ENCODE data around the gene COX10.
"Not testable (repeated sequence)": the region's sequence is repeated elsewhere in the genome, so short reads cannot be mapped to it uniquely, and the experiment has no call there.

COX10 gene

DNA sequence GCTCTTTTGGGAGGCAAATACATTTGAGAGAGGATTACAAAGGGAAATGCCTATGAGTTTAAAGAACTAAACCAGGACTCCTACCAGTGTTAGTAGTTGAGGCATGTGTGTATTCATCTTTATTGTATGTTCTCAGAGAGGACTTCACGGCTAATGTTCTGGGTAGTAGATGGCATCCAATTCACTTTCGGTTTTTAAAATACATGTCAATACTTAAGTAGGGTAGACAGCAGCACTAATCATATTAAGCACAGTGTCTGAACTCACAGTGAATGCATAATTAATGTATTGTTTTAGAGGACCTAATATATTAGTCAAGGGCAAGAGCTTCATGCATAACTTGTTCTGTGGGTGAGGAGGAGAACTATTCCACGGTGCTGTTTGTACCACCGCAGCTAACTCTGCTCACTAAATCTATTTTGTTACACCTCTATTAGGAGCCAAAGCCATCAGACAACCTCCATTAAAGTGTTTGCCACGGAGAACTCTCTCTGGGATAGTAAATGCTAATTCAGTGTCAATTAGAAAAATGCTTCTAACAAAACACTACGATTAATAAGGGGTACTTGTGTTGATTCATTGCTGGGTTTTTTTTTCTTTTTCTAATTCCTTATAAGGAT, 56.3 kb downstream of the COX10 start:
- DNase-seq: no peak

DNA sequence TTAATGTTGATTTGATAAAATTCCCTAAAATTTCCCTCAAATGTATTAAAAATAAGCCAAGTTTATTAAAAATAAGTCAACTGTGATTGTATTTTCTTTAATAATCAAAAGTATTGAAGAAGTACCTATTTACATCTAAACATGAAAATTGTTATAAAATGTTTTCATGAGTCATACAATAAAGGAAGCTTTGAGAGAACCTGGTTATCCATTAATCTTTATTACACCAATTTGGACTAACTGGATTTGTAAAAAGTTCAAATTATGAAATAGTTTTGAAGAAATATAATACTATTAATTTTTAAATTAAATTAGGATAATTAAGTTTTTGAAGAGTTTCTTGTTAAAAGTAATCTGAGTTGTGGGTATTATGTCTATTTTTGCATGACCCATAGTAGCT, 63.8 kb downstream of the COX10 start:
- DNase-seq: no peak

DNA sequence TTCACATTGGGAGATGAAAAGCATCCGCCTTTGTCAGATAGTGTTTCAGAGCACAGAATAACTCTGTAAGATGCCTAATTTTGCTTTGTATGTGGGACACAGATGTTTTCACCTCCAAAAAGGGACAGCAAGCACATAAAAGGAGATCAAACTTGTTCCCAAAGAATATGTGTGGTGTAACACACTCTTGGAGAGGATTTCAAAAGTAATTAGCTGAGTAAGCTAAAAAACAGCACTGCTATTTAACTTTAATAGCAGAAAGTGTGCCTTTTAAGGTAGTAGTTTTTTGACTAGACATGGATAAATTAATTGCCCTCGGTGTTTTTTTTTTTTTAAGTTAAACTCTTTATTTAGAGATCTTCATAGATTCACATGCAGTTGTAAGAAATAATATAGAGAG, 65.2 kb downstream of the COX10 start:
- DNase-seq: no peak

DNA sequence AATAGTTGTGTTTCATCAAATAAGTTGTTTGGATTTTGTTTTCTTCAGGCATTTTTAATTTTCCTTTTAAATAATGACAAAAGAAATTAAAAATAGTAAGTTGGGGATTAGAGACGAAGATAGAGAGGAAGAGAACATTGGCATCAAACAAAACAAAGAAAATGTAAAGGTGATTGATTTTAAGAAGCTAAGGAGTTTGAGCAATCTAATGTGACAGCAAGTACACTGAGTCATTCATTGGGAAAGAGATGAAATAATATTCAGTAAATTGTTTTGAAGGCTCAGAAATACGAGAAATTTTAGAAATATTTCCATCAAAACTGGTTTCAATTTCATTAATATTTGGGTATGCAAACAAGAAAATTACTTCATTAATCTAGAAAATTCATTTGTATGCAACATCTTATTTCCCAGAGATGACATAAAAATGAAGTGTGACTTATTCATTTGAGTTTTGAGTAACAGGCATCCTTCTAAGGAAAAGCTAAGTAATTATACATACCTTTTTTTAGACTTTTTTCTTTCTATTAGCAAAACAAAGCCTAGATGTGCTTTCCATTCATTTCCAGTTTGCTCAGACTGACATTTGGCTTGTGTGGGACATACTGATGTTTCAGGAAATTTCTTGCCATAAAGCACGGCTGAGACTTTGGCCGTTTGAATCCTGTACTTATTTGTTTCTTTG, 66.7 kb downstream of the COX10 start:
- DNase-seq: no peak

DNA sequence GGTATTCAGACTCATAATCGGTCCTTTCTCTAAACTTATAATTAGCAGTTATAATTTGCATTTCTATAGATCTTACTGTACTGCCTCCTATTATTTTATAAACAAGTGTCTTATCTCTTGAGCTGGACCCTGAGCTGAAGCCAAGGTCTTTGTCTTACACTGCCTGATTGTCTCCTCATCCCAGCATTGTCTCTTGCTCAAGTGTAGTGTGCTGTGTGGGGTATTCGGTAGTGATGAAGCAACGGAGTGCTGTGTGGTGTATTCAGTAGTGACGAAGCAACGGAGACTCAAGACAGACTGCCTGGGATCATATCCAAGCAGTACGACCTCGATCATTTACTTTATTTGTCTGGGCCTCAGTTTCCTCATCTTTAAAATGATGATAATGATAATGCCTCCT, 69.3 kb downstream of the COX10 start:
- no peak for DNase-seq

DNA sequence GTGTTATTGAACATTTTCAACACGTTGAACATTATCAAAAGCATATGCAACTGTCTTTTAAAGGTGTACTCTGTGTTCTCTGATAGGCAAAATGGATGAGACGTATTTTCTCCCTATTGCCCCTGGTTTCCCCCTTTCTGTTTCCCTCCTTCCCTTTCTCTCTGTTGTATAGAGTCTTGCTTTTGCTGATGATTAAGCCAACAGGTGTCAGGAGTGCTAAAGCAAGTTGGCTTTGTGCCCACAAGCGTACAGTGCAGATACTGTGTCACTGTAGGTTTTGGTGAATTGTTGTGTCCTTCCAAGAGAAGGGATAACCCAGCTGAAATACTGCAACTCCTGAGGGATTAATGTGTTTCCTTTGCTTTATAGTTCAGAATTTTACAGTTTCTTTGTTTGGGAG, 74.4 kb downstream of the COX10 start:
- no peak for DNase-seq

DNA sequence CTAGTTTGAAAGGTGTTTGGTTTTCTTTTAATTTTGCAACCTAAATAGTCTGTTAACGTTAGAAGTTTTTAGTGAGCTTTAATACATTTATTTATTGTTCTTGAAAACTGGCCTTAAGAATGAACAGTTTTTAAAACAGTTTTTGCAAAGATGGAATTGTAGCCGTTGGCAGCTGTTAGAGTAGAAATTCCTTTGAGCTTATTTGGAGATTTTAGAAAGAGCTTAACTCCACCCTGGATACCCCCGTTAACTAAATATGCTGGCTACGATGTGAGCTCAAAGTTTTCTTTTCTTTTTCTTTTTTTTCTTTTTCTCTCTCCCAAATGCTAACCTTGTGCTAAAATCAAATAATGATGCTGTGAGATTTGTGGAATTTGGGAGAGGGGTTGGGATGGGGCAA, 75.2 kb downstream of the COX10 start:
- DNase-seq: no peak

DNA sequence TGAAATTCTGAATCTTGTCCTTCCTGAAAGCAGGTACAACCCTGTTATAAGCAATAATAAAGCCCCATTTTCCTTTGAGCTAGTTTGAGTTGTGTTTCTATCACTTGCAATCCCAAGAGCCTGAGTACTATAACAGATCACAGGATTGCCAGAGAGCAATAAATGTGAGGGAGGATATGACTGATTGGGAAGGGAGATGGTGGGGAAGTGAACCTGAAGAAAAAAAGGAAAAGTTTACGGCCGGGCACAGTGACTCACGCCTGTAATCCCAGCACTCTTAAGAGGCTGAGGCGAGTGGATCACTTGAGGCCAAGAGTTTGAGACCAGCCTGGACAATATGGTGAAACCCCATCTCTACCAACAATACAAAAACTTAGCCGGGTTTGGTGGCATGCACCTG, 80.4 kb downstream of the COX10 start:
- DNase-seq: no peak

DNA sequence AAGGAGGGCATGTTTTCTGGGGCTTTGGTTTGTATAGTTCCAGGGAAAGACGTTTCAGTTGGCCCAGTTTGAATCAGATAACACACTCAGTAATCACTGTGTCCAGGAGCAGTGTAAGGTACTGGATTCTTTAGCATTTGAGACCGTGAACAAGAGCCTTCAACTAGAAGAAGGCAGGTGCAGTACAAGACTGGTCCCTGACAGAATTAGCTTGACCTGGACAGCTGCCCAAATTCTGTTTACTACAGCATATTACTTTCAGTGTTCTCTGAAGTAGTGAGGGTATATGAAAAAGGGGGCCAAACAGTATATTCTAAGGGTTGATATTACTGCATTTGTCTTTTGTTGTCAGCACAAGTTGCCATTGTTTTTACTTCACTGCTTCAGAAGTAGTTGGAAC, 81.3 kb downstream of the COX10 start:
- DNase-seq: no peak

DNA sequence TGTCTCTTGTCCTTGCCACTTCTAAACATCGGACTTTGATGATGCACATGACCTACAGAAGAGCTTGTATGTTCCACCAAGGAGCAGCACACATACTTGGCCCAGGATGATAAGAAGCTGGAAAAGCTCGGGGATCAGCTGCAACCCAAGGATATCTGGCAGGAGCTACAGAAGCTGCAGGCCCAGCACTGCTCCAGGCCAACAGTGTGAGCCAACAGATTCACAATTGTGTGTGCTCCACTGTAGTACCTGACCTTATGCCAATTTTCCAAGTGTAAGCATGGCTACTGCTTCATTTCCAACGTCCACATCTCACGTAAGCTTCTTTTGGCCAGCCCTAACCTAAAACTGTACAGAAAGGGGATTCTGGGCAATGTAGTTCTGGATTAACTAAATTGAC, 83.4 kb downstream of the COX10 start:
- DNase-seq: no peak

DNA sequence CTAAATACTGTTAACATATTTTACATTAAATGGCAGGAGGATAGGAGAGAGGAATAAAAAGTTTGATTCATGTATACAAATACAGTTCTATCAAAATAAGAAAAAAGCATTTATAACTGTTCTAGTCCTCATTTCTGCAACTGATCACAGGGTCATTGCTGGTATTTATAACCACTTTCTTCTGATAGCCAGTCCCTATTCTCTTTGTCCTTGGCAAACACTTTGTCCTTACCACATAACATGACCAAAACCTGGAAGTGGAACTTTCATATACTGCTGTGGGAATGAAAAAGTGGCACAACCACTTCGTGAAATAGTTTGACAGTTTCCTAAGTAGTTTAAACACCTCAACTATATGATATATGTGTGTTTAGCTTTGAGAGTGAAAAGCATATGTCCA, 84.1 kb downstream of the COX10 start:
- DNase-seq: no peak

DNA sequence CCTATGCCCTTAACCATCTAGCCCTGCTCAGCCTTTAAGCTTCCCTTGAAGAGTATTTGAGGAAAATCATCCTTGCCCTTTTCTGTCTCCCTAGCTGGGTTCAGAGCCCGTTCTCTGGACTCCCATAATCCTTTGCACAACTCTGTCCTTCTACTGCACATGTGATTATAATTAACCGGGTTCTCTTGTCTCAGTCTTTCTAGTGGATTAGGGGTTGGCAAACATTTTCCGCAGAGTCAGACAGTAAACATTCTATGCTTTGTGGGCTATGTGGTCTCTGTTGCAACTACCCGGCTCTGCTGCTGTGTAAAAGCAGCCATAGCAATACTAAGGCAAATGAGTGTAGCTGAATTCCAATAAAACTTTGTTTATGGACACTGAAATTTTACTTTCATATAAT, 87.4 kb downstream of the COX10 start:
- DNase-seq: no peak

DNA sequence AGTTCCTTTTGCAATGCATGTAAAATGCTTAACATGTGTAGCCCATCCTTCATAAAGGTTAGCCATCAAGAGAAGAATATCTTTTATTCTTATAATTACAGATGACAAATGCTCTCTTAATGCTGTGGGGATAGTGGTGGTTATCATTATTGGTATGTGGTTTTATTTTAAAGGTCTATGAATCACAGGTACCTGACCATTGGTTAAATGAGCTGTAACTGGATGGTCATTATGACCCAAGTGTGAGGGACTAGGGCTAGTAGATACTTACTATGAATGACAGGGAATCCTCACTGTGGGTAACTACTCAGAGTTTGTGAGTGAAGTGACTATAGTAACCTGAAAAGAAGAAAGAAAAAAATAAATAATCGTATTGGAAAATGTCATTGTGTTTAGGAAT, 88.5 kb downstream of the COX10 start:
- DNase-seq: no peak

DNA sequence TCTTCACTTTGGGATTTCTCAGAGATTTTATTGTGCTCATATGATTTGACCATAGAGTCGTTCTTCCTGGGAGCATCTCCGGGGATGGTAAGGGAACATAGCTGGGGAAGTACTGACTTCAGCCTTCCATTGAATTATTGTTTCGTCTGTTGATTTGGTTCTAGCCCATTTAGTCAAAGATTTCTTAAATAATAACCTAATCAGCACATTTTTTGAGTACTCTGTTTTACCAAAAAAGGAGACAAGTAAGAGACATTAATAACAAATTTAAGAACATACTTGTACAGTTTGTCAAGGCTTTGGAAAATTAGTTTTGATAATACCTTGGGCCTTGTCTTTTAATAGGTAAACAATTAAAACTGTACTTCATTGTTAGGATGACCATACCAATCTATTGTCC, 89.4 kb downstream of the COX10 start:
- no peak for DNase-seq

DNA sequence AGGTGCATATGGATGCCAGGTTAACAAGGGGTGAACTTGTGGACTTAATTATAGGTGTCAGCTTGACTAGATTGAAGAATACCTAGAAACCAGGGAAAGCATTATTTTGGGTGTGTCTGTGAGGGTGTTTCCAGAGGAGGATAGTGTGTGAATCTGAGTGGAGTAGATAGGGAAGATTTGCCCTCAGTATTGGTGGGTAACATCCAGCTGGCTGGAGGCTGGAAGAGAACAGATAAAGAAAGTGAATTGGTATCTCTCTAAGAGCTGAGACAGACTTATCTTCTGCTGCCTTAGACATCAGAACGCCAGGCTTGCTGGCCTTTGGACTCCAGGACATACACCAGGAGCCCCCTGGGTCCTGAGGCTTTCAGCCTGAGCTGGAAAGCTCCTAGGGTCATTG, 92.1 kb downstream of the COX10 start:
- DNase-seq: no peak

DNA sequence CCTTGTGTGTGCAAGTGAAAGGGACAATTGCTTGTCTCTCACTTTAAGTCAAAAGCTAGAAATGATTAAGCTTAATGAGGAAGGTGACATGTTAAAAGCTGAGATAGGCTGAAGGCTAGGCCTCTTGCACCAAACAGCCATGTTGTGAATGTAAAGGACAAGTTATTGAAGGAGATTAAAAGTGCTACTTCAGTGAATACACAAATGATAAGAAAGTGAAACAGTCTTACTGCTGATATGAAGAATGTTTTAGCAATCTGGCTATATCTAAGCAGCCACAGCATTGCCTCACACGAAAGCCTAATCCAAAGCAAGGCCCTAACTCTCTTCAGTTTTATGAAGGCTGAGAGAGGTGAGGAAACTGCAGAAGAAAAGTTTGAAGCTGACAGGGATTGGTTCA, 96.3 kb downstream of the COX10 start:
- DNase-seq: no peak

DNA sequence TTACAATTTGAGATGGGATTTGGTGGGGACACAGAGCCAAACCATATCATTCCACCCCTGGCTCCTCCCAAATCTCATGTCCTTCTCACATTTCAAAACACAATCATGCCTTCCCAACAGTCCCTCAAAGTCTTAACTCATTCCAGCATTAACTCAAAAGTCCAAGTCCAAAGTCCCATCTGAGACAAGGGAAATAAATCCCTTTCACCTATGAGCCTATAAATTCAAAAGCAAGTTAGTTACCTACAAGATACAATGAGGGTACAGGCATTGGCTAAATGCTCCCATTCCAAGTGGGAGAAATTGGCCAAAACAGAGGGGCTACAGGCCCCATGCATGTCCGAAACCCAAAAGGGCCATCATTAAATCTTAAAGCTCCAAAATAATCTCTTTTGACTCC, 98.5 kb downstream of the COX10 start:
- not testable (repeated sequence) for DNase-seq

DNA sequence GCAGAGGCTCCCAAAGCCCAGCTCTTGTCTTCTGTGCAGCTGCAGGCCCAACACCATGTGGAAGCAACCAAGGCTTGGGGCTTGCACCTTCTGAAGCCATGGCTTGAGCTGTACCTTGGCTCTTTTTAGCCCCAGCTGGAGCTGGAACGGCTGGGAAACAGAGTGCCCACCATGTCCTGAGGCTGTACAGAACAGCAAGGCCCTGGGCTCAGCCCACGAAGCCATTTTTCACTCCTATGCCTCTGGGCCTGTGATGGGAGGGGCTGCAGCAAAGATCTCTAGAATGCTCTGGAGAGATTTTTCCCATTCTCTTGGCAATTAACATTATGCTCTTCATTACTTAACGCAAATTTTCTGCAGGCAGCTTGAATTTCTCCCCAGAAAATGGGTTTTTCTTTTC, 99.3 kb downstream of the COX10 start:
- DNase-seq: no peak

DNA sequence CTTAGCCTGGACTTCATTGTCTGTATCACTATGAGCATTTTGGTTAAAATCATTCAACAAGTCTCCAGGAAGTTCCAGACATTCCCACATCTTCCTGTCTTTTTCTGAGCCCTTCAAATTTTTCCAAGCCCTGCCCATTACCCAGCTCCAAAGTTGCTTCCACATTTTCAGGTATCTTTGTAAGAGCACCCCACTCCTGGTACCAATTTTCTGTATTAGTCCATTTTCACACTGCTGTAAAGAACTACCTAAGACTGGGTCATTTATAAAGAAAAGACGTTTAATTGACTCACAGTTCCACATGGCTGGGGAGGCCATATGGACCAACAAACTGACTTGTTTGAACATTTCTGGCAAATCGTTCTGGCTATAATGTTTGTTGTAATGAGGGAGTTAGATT, 100.0 kb downstream of the COX10 start:
- DNase-seq: no peak

DNA sequence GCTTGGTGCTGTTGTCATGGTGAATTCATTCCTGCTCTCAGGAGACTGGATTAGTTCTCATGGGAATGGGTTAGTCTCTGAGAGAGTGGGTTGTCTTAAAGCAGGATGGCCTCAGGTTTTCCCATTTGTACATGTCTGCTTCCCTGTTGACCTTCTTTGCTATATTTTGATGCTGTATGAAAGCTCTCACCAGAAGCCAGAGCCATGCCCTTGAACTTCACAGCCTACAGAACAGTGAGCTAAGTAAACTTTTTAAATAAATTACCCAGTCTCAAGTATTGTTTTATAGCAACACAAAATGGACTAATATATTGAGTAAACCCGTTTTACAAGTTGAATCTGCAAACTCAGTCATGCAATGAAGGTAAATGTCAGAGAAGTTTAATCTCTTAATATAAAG, 100.6 kb downstream of the COX10 start:
- no peak for DNase-seq

DNA sequence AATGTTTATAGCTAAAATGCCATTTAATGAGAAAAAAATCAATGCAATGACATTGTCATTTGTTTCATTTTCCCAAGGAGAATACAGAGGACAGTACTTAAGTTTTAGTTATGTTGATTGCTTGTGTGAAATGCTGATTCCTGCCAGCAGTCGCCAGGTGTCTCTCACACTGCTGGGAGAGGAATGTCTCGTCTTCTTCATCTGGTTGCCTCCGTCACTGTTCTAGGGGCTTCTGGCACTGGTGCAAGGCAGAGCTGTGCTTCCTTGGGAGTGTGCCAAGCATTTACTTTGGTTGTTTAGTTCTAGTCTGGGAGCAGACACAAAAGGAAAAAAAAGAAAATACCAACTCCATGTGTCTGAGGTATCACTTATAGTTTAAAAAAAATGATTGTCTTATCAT, 107.7 kb downstream of the COX10 start:
- not testable (repeated sequence) for DNase-seq

DNA sequence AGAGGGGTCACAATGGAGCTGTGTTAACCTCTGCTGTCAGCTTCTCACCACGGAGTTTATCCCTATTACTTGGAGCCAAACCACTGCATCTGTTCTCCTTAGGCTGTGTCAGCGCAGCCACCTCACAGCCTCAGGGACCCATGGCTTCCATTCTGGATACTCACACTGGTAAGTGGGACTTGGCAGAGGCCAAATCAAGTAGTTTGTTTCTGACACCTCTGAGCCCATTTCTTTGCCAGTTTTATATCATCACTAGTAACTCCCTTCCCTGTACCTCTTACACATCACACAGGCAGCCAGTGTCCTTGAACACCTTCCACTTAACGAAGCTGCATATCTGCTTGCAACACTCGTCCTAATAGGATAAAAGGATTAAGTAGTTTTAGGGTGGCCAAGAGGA, 108.5 kb downstream of the COX10 start:
- not testable (repeated sequence) for DNase-seq

DNA sequence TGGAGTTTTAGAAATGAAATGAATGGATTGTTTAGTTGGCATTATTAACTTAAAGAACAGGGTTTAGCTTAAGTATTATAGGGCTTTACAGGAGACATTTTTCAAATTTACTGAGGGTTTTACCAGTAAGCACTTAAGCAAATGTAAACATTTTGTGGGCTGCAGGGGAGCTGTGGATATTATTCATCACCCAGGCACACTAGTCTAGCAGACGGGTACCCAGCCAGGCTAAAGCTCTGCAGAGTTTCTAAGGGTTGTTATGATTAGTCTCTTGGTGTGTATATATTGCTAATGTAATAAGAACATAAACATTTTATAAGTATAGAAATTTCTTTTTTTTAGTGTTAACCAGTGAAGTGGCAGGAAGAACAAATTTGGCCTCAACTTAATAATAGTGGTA, 110.6 kb downstream of the COX10 start:
- DNase-seq: not testable (repeated sequence)

DNA sequence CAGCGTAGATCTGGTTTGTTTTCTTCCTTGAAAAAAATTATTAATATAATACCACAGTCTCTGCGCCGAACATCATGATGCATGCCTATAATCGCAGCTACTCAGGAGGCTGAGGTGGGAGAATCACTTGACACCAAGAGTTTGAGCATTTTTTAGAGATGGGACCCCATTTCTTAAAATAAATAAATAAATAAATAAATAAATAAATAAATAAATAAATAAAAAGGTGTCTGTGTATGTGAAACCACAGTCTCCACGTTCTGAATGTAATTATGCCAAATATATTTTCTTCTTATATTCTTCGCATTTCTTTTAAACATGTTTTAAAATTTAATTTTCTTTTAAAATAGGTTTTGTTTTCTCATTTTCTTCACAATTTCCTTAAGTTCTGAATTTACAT, 112.8 kb downstream of the COX10 start:
- DNase-seq: not testable (repeated sequence)

DNA sequence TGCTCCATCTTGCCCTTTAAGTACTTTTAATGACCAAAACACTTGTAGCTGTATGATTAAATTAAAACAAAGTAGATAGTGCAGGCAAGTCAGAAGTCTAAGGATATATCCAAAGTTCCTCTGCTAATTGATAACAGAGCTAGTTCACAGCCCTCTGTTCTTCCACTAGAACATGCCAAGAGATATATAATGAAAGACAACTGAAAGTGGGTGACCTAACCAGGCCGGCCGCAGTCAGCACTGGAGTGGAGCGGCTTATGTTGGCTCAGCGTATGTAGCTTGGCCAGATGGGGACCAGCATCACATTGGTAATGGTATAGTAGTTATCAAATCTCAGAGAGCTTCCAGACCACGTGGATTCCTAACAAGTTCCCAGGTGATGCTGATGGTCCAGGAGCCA, 115.2 kb downstream of the COX10 start:
- DNase-seq: not testable (repeated sequence)

Measured in bone marrow (tissue), 2 donors.